ENCODE data around the gene MYBBP1A. TPM values are rescaled to one million over a fixed set of nuclear protein-coding genes. Genes with fewer than 3 reads are reported as not detected.
A peak's percentile ranks its signal among the peaks of the same experiment; 100 is the strongest.
"Not testable (repeated sequence)": the region's sequence is repeated elsewhere in the genome, so short reads cannot be mapped to it uniquely, and the experiment has no call there.

The MYBBP1A gene
- total RNA-seq, 4 donors from 2014 or later, result 32.4 to 70.0 (median 54.4) TPM

- H3K4me1 ChIP-seq, result peaks cover 0 to 33% (median 0%) of the 10 kb centered on the region in 3 donors
- H3K27me3 ChIP-seq, result peaks cover 0 to 38% (median 0%) of the 10 kb centered on the region in 4 donors
- intact Hi-C loops (cut with DNase I), result no loop called here
- 68 to 82% methylated on average over 4 to 10 of the region's 11 CpGs for WGBS, 2 donors
- H3K9me3 ChIP-seq, result no peaks in the 10 kb centered on the region
- no peak for DNase-seq
- peak overlapping the region in 3 of 4 donors; percentile 54 to 77 (median 67) for H3K27ac ChIP-seq
- TF ChIP-seq CTCF (IDR thresholded peaks at IDR 0.05) (no peak), POLR2A (IDR thresholded peaks at IDR 0.05) (no peak)
- no peak overlapping the region for H3K4me3 ChIP-seq
- H3K36me3 ChIP-seq, result no peaks in the 10 kb centered on the region
These were observed 37.2 kb upstream of the MYBBP1A start for GRCh38 chr17:4592240-4593005.

GRCh38 chr17:4591529-4591928, 36.3 kb upstream of the MYBBP1A start:
- Histone ChIP-seq H3K9me3 (no peaks in the 10 kb centered on the region), H3K36me3 (no peaks in the 10 kb centered on the region), H3K27ac (peak overlapping the region in 3 of 4 donors; percentile 54 to 77 (median 67)), H3K4me3 (no peak overlapping the region), H3K27me3 (peaks cover 0 to 45% (median 0%) of the 10 kb centered on the region in 4 donors), H3K4me1 (peaks cover 0 to 33% (median 0%) of the 10 kb centered on the region in 3 donors)
- DNase-seq, result no peak
- 35 to 57% methylated on average over 9 to 11 of the region's 12 CpGs for WGBS, 2 donors
- TF ChIP-seq CTCF (IDR thresholded peaks at IDR 0.05) (no peak), POLR2A (IDR thresholded peaks at IDR 0.05) (no peak)
- intact Hi-C loops (cut with DNase I), result no loop called here

- peaks cover 0 to 33% (median 0%) of the 10 kb centered on the region in 3 donors for H3K4me1 ChIP-seq
- WGBS, 2 donors, result 80% methylated on average over 7 of the region's 10 CpGs; no CpG with 5 or more reads in 1 of the 2 donors
- intact Hi-C loops (cut with DNase I), result no loop called here
- no peaks in the 10 kb centered on the region for H3K9me3 ChIP-seq
- no peak for DNase-seq
- H3K27me3 ChIP-seq, result peaks cover 0 to 50% (median 0%) of the 10 kb centered on the region in 4 donors
- H3K36me3 ChIP-seq, result no peaks in the 10 kb centered on the region
- H3K4me3 ChIP-seq, result no peak overlapping the region
- TF ChIP-seq CTCF (IDR thresholded peaks at IDR 0.05) (no peak), POLR2A (IDR thresholded peaks at IDR 0.05) (no peak)
- H3K27ac ChIP-seq, result peak overlapping the region in 3 of 4 donors; percentile 16 to 77 (median 67)
These were observed 35.8 kb upstream of the MYBBP1A start for GRCh38 chr17:4590981-4591453.

GRCh38 chr17:4590042-4590441, 34.9 kb upstream of the MYBBP1A start:
- Histone ChIP-seq H3K27me3 (peaks cover 0 to 56% (median 0%) of the 10 kb centered on the region in 4 donors), H3K4me1 (peaks cover 0 to 31% (median 0%) of the 10 kb centered on the region in 3 donors)
- H3K27ac ChIP-seq; H3K36me3 ChIP-seq; DNase-seq; H3K9me3 ChIP-seq; H3K4me3 ChIP-seq; intact Hi-C loops (cut with DNase I): not testable (repeated sequence)
- 60 to 75% methylated on average over 10 to 11 of the region's 11 CpGs for WGBS, 2 donors

GRCh38 chr17:4588898-4589625, 33.9 kb upstream of the MYBBP1A start:
- intact Hi-C loops (cut with DNase I), result no loop called here
- 43 to 64% methylated on average over 10 to 14 of the region's 22 CpGs for WGBS, 2 donors
- Histone ChIP-seq H3K9me3 (no peaks in the 10 kb centered on the region), H3K27me3 (peaks cover 0 to 66% (median 5%) of the 10 kb centered on the region in 4 donors), H3K27ac (peak overlapping the region in 2 of 4 donors; percentile 19 to 87), H3K4me3 (no peak overlapping the region), H3K36me3 (no peaks in the 10 kb centered on the region), H3K4me1 (peaks cover 2 to 36% (median 8%) of the 10 kb centered on the region in 3 donors)
- TF ChIP-seq POLR2A (IDR thresholded peaks at IDR 0.05) (no peak), CTCF (IDR thresholded peaks at IDR 0.05) (no peak)
- no peak for DNase-seq
